ENCODE data around the gene G6PC1.

GRCh38 chr17:42889809-42890208 is 10.8 kb upstream of the G6PC1 start:
- TF ChIP-seq, protein P1, sequence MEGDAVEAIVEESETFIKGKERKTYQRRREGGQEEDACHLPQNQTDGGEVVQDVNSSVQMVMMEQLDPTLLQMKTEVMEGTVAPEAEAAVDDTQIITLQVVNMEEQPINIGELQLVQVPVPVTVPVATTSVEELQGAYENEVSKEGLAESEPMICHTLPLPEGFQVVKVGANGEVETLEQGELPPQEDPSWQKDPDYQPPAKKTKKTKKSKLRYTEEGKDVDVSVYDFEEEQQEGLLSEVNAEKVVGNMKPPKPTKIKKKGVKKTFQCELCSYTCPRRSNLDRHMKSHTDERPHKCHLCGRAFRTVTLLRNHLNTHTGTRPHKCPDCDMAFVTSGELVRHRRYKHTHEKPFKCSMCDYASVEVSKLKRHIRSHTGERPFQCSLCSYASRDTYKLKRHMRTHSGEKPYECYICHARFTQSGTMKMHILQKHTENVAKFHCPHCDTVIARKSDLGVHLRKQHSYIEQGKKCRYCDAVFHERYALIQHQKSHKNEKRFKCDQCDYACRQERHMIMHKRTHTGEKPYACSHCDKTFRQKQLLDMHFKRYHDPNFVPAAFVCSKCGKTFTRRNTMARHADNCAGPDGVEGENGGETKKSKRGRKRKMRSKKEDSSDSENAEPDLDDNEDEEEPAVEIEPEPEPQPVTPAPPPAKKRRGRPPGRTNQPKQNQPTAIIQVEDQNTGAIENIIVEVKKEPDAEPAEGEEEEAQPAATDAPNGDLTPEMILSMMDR (IDR thresholded peaks at IDR 0.05; ENCODE audit: borderline replicate concordance, extremely low read depth, low read length, poor library complexity, severe bottlenecking): no peak
- no peak for TF ChIP-seq EZH2 (IDR thresholded peaks at IDR 0.05; ENCODE audit: borderline replicate concordance, low read depth, low read length, severe bottlenecking)

Data from DND-41 (cell line).